Measurements from ENCODE around the gene CPLX1. TPM values are rescaled to one million over a fixed set of nuclear protein-coding genes. Genes with fewer than 3 reads are reported as not detected.
"Not testable (repeated sequence)": the region's sequence is repeated elsewhere in the genome, so short reads cannot be mapped to it uniquely, and the experiment has no call there.

CPLX1 gene
- total RNA-seq, 2 experiments from 2014 or later: 0.43 to 0.61 TPM

DNA sequence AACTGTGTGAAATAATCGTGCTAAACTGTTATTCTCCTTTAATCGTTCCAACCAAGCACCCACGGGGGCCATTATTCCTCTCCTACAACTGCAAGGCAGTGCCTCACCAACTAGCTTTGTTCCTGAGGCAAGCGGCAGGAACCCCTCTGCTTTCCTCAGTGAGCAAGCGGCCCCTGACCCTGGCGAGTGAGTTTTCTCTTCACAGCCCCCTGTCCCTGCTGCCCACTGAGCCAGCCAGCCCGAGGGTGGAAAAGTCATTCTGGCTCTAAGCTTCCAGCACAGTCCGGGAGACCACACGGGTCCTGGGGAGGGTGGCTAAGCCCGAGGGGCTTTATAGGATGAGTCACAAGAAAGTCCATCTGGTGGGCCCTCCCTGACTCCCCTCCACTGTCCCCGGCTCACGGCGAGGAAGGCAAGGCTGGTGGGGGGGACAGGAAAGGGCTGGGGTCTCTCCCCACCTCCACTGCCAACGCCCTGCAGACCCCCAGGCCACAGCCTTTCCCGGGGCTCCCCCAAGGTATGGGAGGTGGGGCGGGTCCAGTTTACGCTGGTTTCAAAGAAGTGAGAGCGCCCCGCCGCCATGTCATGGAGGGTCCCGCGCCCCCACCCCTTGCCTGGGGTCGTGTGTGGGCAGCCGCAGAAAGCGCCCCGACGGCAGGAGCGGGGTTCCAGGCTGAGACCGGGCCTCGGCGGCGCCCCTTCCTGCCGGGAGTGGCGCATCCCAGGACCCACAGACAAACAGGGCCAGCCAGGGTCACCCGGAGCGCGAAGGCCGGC is 45.0 kb downstream of the CPLX1 start:
- no peak for DNase-seq
- H3K4me3 Mint-ChIP-seq: peak overlapping the region; percentile 83
- H3K9me3 Mint-ChIP-seq: no peaks in the 10 kb centered on the region
- peaks cover 36% of the 10 kb centered on the region for H3K36me3 Mint-ChIP-seq
- H3K4me1 Mint-ChIP-seq (ENCODE audit: low read depth): peaks cover 52% of the 10 kb centered on the region
- ChIA-PET CTCF (interaction anchor here (1.2 to 3.3 kb wide), 3 partner anchors 39 to 206 kb away, joined by 3 to 23 read pairs (median 4); no protein-coding TSS in a partner anchor), POLR2A (interaction anchor here (1.6 to 2.1 kb wide), 2 partner anchors 14 to 98 kb away, joined by 6 to 12 read pairs; no protein-coding TSS in a partner anchor)
- intact Hi-C loops (cut with micrococcal nuclease): loop anchor here (1.0 to 5.0 kb wide), 2 partner anchors 151 to 191 kb away; partner anchors contain the start of genes DGKQ, GAK and TMEM175
- peaks cover 17% of the 10 kb centered on the region for H3K27me3 Mint-ChIP-seq
- peak overlapping the region; percentile 90 for H3K27ac Mint-ChIP-seq

DNA sequence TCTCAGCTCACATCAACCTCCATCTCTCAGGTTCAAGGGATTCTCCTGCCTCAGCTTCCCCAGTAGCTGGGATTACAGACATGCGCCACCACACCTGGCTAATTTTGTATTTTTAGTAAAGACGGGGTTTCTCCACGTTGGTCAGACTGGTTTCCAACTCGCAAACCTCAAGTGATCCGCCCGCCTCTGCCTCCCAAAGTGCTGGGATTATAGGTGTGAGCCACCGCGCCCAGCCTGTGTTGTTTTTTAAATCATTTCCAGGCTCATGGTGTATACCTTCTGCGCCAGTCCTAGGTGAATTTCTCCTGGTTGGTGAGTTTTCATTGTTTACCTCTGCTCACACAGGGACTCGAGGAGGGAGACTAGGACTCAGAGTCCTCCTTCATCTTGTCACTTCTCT is 45.7 kb downstream of the CPLX1 start:
- H3K36me3 Mint-ChIP-seq: peaks cover 39% of the 10 kb centered on the region
- intact Hi-C loops (cut with micrococcal nuclease): loop anchor here (5.0 kb wide), 1 partner anchor 192 kb away; the partner anchor contains the start of gene DGKQ
- H3K4me1 Mint-ChIP-seq (ENCODE audit: low read depth): peaks cover 51% of the 10 kb centered on the region
- peaks cover 14% of the 10 kb centered on the region for H3K27me3 Mint-ChIP-seq
- CTCF ChIA-PET: interaction anchor here (3.3 kb wide), 1 partner anchor 38 kb away, joined by 23 read pairs; no protein-coding TSS in a partner anchor
- POLR2A ChIA-PET, DNase-seq, H3K9me3 Mint-ChIP-seq: not testable (repeated sequence)
- peak overlapping the region; percentile 83 for H3K4me3 Mint-ChIP-seq
- peak overlapping the region; percentile 71 for H3K27ac Mint-ChIP-seq

DNA sequence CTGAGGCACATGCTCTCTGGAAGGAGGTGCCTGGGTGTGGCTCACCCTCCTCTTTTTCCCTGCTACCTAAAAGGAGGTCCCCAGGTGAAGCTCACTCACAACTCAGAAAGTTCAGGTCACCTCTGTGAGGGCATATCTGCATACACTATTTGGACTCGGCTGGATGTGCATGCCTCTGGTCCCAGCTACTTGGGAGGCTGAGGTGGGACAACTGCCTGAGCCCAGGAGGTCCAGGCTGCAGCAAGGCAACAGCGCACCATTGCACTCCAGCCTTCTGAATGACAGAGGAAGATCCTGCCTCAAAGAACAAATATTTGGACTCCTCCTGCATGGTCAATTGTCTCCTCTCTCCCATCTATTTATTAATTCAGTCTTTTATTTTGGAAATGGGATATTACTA is 46.4 kb downstream of the CPLX1 start:
- Mint-ChIP-seq H3K27me3 (peaks cover 7% of the 10 kb centered on the region), H3K27ac (peak overlapping the region; percentile 71), H3K36me3 (peaks cover 43% of the 10 kb centered on the region), H3K4me1 (ENCODE audit: low read depth) (peaks cover 50% of the 10 kb centered on the region), H3K9me3 (no peaks in the 10 kb centered on the region), H3K4me3 (peak overlapping the region; percentile 83)
- no peak for DNase-seq
- ChIA-PET POLR2A (interaction anchor here (0.6 to 1.2 kb wide), 2 partner anchors 8 to 11 kb away, joined by 3 to 4 read pairs; no protein-coding TSS in a partner anchor), CTCF (interaction anchor here (3.3 kb wide), 1 partner anchor 38 kb away, joined by 23 read pairs; no protein-coding TSS in a partner anchor)
- intact Hi-C loops (cut with micrococcal nuclease): no loop called here

DNA sequence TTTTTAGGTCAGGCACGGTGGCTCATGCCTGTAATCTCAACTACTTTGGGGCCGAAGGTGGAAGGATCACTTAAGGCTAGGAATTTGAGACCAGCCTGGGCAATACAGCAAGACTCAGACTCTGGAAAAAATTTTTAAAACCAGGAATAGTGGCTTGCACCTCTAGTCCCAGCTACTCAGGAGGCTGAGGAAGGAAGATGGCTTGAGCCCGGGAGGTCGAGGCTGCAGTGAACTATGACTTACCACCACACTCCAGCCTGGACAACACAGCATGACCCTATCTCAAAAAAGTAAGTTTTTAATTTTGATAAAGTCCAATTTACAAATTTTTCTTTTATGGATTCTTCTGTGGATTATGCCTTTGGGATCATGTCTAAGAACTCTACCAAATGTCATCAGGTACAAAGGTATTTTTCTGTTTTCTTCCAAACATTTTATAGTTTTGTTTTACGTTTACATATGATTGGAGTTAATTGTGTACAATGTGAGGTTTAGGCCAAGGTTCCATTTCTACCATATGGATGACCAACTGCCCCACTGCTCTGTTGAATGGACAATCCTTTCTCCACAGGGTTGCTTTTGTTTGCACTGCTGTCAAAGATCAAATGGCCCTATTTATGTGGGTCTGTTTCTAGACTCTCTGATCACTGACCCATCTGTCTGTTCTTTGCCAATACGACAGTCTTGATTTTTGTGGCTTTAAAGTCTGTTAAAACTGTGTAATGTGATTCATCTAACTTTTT is 48.2 kb downstream of the CPLX1 start:
- CTCF ChIA-PET: no interaction called here
- POLR2A ChIA-PET: interaction anchor here (0.6 to 1.4 kb wide), 2 partner anchors 11 to 18 kb away, joined by 3 to 4 read pairs; no protein-coding TSS in a partner anchor
- Mint-ChIP-seq H3K27me3 (no peaks in the 10 kb centered on the region), H3K27ac (peak overlapping the region; percentile 1), H3K36me3 (peaks cover 50% of the 10 kb centered on the region), H3K9me3 (no peaks in the 10 kb centered on the region), H3K4me3 (no peak overlapping the region), H3K4me1 (ENCODE audit: low read depth) (peaks cover 57% of the 10 kb centered on the region)
- intact Hi-C loops (cut with micrococcal nuclease): no loop called here
- DNase-seq: no peak

DNA sequence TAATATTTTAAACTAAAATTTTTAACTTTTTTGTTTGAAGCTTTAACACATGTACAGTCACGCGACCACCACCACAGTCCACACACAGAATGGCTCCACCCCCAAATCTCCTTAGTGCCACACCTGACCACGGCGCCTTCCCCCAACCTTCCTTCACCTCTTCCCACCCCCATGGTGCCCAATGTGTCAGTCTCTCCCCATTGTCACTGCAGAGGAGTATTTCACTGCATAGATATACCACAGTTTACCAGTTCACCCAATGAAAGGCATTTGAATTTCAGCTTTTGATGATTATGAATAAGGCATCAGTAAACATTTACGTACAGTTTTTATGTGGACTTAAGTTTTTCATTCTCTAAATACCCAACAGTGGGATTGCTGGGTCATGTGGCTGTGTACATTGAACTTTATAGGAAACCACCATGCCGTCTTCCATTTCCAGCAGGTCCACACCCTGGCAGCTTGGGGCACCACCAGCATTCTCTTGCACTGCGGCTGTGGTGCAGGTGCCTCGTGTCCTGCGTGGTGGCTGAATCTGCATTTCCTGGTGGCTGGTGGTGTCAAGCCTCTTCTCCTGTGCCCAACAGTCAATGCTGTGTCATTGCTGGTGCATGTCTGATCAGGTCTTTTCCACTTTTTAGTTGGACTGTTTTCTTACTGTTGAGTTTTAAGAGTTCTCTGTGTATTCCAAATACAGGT is 49.0 kb downstream of the CPLX1 start:
- Mint-ChIP-seq H3K36me3 (peaks cover 50% of the 10 kb centered on the region), H3K4me3 (no peak overlapping the region), H3K9me3 (no peaks in the 10 kb centered on the region), H3K27ac (peak overlapping the region; percentile 15), H3K27me3 (no peaks in the 10 kb centered on the region), H3K4me1 (ENCODE audit: low read depth) (peaks cover 50% of the 10 kb centered on the region)
- POLR2A ChIA-PET: interaction anchor here (0.6 to 0.7 kb wide), 2 partner anchors 19 to 195 kb away, joined by 3 to 4 read pairs; no protein-coding TSS in a partner anchor
- intact Hi-C loops (cut with micrococcal nuclease): no loop called here
- CTCF ChIA-PET: no interaction called here
- DNase-seq: no peak

DNA sequence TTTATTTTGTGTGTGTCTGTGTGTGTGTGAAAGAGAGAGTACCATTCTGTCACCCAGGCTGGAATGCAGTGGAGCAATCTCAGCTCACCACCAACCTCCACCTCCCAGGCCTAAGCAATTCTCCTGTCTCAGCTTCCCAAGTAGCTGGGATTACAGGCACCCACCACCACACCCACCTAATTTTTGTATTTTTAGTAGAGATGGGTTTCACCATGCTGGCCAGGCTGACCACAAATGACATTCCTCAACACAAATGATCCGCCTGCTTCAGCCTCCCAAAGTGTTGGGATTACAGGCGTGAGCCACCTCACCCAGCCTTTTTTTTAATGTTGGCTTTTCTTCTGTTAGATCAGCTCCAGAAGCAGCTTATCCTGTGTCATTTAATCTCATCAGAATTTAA is 50.4 kb downstream of the CPLX1 start:
- H3K27me3 Mint-ChIP-seq, H3K4me3 Mint-ChIP-seq, H3K9me3 Mint-ChIP-seq, POLR2A ChIA-PET, DNase-seq: not testable (repeated sequence)
- H3K4me1 Mint-ChIP-seq (ENCODE audit: low read depth): peaks cover 49% of the 10 kb centered on the region
- H3K27ac Mint-ChIP-seq: peak overlapping the region; percentile 18
- peaks cover 44% of the 10 kb centered on the region for H3K36me3 Mint-ChIP-seq
- intact Hi-C loops (cut with micrococcal nuclease): loop anchor here (1.0 kb wide), 1 partner anchor 104 kb away; no protein-coding TSS in a partner anchor
- CTCF ChIA-PET: interaction anchor here (1.3 kb wide), 1 partner anchor 33 kb away, joined by 7 read pairs; no protein-coding TSS in a partner anchor

DNA sequence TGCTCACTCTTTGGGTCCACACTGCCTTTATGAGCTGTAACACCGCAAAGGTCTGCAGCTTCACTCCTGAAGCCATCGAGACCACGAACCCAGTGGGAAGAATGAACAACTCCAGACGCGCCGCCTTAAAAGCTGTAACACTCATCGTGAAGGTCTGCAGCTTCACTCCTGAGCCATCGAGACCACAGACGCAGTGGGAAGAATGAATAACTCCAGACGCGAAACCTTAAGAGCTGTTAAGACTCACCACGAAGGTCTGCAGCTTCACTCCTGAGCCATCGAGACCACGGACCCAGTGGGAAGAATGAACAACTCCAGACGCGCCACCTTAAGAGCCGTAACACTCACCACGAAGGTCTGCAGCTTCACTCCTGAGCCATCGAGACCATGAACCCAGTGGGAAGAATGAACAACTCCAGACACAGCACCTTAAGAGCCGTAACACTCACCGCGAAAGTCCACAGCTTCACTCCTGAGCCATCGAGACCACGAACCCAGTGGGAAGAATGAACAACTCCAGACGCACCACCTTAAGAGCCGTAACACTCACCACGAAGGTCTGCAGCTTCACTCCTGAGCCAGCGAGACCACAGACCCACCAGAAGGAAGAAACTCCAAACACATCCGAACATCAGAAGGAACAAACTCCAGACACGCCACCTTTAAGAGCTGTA is 51.4 kb downstream of the CPLX1 start:
- H3K4me3 Mint-ChIP-seq, H3K27me3 Mint-ChIP-seq, DNase-seq, H3K9me3 Mint-ChIP-seq: not testable (repeated sequence)
- ChIA-PET POLR2A (interaction anchor here (0.7 kb wide), 1 partner anchor 1091 kb away, joined by 5 read pairs; no protein-coding TSS in a partner anchor), CTCF (interaction anchor here (0.6 to 1.3 kb wide), 3 partner anchors 32 to 711 kb away, joined by 3 to 7 read pairs (median 5); no protein-coding TSS in a partner anchor)
- H3K4me1 Mint-ChIP-seq (ENCODE audit: low read depth): peaks cover 44% of the 10 kb centered on the region
- intact Hi-C loops (cut with micrococcal nuclease): loop anchor here (1.0 kb wide), 1 partner anchor 105 kb away; no protein-coding TSS in a partner anchor
- peak overlapping the region; percentile 28 for H3K27ac Mint-ChIP-seq
- H3K36me3 Mint-ChIP-seq: peaks cover 43% of the 10 kb centered on the region

DNA sequence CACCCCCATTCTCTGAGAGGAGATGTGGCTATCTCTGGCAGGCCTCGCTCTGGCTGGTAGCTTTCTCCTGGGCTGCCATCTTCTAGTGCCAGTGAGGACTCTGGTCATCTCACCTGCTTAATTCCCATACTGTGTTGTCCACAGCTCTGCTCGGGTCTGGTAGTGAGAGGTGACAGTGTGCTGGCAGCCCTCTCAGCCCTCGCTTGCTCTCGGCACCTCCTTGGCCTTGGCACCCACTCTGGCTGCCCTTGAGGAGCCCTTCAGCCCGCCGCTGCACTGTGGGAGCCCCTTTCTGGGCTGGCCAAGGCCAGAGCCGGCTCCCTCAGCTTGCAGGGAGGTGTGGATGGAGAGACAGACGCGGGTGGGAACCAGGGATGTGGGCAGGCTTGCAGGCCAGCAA is 52.7 kb downstream of the CPLX1 start:
- Mint-ChIP-seq H3K27ac (no peak overlapping the region), H3K9me3 (no peaks in the 10 kb centered on the region), H3K4me1 (ENCODE audit: low read depth) (peaks cover 43% of the 10 kb centered on the region), H3K27me3 (no peaks in the 10 kb centered on the region), H3K36me3 (peaks cover 41% of the 10 kb centered on the region), H3K4me3 (no peak overlapping the region)
- intact Hi-C loops (cut with micrococcal nuclease): no loop called here
- no peak for DNase-seq
- ChIA-PET POLR2A (no interaction called here), CTCF (no interaction called here)

DNA sequence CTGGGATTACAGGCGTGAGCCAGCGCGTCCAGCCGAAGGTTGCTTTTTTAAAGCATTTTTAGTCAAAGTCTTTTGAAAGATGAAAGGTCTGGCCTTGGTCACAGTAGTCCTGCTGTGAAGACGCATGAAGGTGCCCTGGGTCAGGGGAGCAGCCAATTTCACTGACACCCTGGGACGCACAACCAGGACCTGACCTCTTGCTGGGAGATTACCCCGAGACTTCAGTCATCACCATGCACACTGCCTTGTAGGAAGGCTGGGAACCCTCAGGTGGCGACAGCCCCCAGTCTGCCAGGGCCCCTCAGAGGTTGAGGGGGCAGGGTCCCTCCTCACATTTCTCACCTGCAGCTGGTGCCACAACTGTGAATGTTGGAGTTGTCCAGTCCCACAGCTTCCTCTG is 53.2 kb downstream of the CPLX1 start:
- intact Hi-C loops (cut with micrococcal nuclease): no loop called here
- no peaks in the 10 kb centered on the region for H3K27me3 Mint-ChIP-seq
- H3K36me3 Mint-ChIP-seq: peaks cover 37% of the 10 kb centered on the region
- no peak overlapping the region for H3K4me3 Mint-ChIP-seq
- ChIA-PET CTCF (no interaction called here), POLR2A (no interaction called here)
- H3K27ac Mint-ChIP-seq: no peak overlapping the region
- peaks cover 38% of the 10 kb centered on the region for H3K4me1 Mint-ChIP-seq (ENCODE audit: low read depth)
- DNase-seq: no peak
- no peaks in the 10 kb centered on the region for H3K9me3 Mint-ChIP-seq

DNA sequence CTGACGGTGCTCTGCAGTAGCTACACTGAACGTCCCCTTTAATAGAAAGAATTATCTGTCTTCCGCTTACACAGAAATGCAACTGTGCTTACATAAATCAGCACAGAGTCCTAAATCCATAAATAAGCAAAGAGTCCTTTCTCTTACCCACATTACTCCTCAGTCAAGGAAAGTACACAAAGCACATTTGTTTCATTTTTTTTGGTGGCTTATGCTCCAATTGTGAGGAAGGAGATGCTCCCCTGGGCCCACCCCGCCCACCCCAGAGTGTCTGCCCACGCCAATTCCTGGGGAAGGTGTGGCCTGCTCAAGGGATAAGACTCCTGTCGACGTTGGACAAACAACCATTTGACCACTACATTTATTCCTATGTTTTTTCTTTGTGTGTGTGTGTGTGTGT is 53.8 kb downstream of the CPLX1 start:
- ChIA-PET CTCF (no interaction called here), POLR2A (no interaction called here)
- no peak for DNase-seq
- intact Hi-C loops (cut with micrococcal nuclease): no loop called here
- H3K27me3 Mint-ChIP-seq: no peaks in the 10 kb centered on the region
- H3K4me3 Mint-ChIP-seq: no peak overlapping the region
- peaks cover 33% of the 10 kb centered on the region for H3K4me1 Mint-ChIP-seq (ENCODE audit: low read depth)
- no peaks in the 10 kb centered on the region for H3K9me3 Mint-ChIP-seq
- peaks cover 37% of the 10 kb centered on the region for H3K36me3 Mint-ChIP-seq
- H3K27ac Mint-ChIP-seq: no peak overlapping the region

DNA sequence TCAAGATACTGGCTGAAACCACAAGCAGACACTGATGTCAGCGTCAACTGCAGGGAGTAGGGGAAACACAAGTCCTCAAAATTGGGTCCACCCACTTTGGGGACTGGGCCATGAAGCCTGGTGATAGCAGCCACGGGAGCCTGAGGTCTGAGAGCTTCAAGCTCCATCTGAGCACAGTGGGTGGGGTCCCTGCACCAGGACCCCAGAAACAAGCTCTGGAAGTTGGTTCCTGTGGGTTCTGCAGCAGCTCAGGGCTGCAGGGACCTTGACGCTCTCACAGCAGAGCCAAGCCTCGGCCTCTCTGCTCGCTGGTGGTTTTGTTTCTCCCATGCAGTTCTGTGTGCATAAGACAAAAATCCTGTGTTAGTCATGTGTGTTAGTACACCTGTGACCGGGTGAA is 54.5 kb downstream of the CPLX1 start:
- peaks cover 39% of the 10 kb centered on the region for H3K36me3 Mint-ChIP-seq
- DNase-seq: no peak
- POLR2A ChIA-PET: interaction anchor here (0.9 kb wide), 1 partner anchor 8 kb away, joined by 3 read pairs; no protein-coding TSS in a partner anchor

More for the DNA sequence above, 54.5 kb downstream of the CPLX1 start:
- peaks cover 28% of the 10 kb centered on the region for H3K4me1 Mint-ChIP-seq (ENCODE audit: low read depth)
- no peaks in the 10 kb centered on the region for H3K27me3 Mint-ChIP-seq
- CTCF ChIA-PET: no interaction called here
- intact Hi-C loops (cut with micrococcal nuclease): no loop called here
- H3K27ac Mint-ChIP-seq: no peak overlapping the region
- H3K9me3 Mint-ChIP-seq: no peaks in the 10 kb centered on the region
- no peak overlapping the region for H3K4me3 Mint-ChIP-seq
